ENCODE data around the gene NR4A1.
"Not testable (repeated sequence)": the region's sequence is repeated elsewhere in the genome, so short reads cannot be mapped to it uniquely, and the experiment has no call there.

Gene NR4A1

DNA sequence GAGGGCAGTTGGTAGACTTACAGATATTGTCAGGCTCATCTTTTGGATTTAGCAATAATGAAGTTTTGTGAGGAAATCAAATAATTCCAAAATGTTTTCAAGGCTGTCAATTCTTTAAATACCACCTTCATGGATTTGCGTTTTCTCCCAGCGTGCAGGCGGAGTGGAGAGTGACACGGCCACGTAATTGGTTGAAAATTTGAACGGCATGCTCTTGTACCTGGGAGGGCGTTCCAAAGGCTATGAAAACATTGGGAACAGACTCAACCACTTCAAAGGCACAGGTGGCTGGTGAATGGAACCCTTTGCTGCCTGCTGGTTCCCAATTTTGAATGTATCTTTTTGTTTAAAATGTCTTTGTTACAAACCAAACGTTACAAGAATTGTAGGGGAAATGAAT is 40.6 kb downstream of the NR4A1 start:
- DNase-seq (ENCODE audit: low read depth in 2 of 2, low spot score in 1 of 2), result no peak

DNA sequence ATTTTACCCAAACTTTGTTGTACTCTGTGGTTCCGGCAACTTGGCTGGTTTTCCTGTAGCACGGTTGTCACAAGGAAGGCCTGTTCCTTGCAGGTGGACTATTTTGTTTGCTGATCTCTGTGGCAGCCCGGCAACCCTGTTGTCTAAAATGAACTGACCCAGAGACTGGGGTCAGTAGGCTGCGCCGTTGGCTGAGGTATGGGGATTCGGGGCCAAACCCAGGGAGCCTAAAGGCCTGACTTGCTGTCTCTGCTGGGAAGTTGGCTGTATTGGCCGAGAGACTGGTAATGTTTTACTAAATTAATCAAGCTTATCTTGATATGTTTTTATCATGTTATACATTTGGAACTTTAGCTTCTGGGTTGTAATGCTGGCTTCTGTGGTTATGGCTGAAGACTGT is 42.1 kb downstream of the NR4A1 start:
- no peak for DNase-seq (ENCODE audit: low read depth in 2 of 2, low spot score in 1 of 2)

DNA sequence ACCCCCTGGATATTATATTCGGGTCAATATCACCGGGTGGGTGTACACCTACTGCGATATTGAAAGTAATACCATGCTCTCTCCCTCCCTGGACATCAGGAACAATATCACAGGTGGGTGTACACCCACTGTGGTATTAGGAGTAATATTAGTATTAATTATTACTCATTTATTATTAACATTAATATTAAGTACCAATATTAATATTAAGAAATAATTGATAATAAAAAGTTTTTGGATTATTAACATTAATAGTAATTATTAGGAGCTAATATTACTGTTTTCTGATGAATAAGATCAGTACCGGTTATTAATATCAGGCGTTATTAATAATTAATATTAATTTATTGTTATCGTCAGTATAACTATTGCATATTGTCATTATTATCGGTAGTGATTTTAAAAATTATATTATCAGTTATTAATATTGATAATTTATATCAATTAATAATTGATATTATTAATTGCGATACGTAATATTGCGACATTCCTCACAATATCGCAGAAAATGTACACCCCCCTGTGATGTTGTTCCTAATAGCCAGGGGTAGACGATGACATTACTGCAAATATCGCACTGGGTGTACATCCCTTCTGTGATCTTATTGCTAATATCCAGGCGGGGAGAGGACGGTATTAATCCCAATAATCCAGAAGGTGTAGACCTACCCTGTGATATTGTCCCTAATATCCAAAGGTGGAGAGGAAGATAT is 45.2 kb downstream of the NR4A1 start:
- no peak for DNase-seq (ENCODE audit: low read depth in 2 of 2, low spot score in 1 of 2)

- DNase-seq (ENCODE audit: low read depth in 2 of 2, low spot score in 1 of 2), result no peak
Measured at GRCh38 chr12:52097045-52097666, 45.9 kb downstream of the NR4A1 start.

DNA sequence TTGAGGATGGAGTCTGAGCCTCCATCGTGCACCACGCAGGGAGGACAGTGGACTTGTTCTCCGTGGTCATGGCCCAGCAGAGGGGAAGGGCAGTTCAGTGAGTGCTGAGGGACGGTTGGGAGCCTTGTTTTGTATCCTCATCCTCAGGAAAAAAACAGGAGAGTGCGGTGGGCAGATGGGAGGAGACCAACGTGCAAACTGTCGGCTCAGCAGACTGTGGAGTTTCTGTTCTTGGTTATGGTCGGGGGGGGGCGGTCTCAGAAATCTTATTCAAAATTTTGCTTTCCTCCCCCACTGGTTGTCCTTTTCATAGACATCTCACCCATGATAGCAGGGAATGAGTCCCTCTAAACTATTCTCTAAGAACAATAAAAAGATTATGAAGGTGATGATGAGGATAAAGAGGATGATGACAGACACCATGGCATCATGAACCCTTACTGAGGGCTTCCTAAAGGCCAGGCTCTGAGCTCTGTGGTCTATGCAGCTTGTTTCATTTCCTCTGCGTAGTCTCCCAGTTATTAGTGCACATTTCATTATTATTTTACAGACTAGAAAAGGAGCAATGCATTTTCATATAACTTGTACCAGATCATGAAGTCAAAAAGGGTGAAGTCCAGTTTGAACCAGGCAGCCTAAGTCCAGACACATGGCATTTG is 53.3 kb downstream of the NR4A1 start:
- DNase-seq (ENCODE audit: low read depth in 2 of 2, low spot score in 1 of 2), result not testable (repeated sequence)
